Stimulated activated CD8-positive, alpha-beta memory T cell treated with anti-CD3 and anti-CD28 coated beads, Interleukin-7, amount 100 ng/mL, for 24 hours (primary cell): ENCODE measurements around the gene TOX2.

Source experiments
- DNase-seq: peaks from one replicate; pipeline ENCODE4 v3.0.0-alpha.2; 2020; ENCODE audit warnings: low read depth

Gene TOX2

DNA sequence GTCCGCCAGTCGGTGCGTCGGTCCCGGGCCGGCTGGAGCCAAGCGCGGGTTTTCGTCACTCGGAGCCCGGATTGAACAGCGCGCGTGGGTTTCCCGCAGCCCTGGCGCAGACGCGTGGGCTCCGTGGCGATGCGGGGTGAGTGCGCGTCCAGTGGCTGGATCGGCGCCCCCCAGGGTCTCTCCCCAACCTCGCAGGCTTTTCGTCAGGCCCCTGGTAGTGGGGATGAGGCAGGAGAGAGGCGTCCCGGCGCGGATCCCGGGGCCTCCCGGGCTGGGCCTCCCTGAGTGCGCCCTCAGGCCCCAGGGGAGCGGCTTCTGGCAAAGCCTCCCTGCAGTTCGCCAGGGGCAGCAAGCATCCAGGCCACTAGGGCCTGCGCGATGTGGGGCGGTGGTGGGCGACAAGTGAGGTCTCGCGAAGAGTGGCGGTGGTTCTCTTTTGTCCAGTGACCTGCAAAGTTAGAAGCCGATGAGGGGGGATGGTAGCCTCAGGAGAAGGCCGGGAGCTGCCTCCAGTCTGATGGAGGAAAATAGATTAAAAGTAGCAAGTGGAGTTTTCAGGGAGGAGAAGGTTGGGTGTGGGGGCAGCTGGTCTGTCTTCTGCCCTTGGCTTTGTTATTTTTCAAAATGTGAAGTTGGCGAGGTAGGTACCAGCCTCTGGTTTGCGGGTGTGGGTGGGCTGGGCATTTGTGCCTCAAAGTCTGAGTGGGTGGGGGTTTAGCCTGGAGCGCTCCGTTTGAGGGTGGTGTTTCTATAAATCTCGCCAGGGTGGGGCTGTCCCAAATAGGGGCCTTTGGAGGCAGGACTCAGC, 1.6 kb downstream of the TOX2 start:
- no peak for DNase-seq

DNA sequence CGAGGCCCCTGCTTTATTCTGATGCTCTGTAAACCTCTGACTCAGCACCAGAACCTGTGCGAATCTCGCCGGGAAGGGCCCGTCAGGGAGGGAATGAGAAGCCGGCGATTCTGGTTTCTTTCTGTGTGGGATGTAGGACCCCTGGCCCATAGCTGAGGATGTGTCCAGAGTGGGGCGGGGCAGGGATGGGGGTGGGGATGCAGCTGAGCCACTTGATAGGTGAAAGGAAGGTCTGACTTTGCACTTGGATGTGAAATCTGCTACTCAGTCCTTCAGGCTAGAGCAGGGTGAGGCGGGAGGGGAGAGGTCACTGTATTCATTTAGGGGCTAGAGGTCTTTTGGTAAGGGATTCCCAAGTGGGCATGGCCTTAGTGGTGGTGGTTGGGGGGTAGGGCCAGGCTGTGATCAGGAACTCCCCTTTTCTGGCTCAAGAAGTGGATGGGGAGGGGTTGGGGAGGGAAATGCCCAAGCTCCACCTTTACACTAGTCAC, 2.3 kb downstream of the TOX2 start:
- DNase-seq, result no peak

GRCh38 chr20:43917380-43917779, 2.7 kb downstream of the TOX2 start:
- DNase-seq, result no peak

GRCh38 chr20:43919686-43920403, 5.2 kb downstream of the TOX2 start:
- no peak for DNase-seq

GRCh38 chr20:43920797-43921196, 6.1 kb downstream of the TOX2 start:
- DNase-seq, result no peak

GRCh38 chr20:43921227-43921780, 6.7 kb downstream of the TOX2 start:
- DNase-seq, result no peak

- no peak for DNase-seq
Measured at GRCh38 chr20:43922614-43923013, 8.0 kb downstream of the TOX2 start.

DNA sequence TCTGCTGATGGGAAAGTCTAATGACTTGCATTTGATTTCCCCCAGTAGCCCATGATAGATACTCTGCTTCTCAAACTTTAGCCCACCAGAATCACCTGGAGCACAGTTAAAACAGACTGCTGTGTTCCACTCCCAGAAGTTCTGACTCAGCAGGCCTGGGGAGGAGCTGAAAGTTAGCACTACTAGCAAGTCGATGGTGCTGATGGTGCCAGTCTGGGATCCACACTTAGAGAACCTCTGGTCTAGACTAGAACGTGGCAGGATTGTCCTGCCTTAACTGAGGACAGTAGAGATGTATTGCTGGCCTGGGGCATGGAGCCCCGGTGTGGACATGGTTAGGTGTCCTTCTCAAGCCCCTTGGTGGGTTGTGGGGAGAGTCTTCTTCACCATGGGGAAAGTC, 8.7 kb downstream of the TOX2 start:
- no peak for DNase-seq

DNA sequence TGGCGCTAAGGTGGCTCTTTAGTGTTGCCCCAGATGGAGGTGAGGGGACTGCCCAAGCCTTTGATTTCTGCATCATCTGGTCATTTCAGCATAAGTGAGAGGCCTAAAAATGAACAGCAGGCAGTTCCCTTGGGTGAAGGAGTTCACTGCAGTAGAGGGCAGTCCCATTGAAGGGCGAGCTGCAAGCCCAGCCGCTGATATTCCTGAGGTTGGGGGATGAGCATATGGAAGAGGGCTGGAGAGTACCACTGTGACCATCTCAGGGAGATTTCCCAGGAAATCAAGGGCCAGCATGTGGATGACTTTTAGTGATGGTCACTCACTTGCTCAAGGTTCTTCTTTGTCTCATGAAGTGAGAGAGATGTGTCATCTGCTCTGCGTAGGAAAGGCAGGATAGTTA, 9.3 kb downstream of the TOX2 start:
- no peak for DNase-seq

DNA sequence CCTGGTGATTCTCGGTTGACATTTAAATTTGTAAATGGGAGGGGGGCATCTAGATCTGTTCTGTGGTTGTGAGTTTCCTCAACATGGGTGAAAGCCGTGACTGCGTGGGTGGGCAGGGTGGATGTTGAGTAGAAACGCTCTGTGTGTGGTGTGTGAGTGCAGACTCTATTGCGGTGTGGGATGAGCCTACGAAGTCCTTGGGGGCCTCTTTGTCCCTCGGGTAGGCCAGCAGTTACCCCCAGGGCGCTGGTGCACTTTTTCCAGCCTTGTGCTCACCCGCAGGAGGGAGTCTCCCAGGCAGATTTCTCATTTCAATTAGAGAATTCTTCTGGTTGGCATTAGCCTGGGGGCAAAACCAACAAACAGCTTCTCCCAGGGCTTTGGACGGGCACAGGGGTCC, 10.6 kb downstream of the TOX2 start:
- DNase-seq, result no peak

GRCh38 chr20:43925801-43926200, 11.1 kb downstream of the TOX2 start:
- DNase-seq, result no peak

DNA sequence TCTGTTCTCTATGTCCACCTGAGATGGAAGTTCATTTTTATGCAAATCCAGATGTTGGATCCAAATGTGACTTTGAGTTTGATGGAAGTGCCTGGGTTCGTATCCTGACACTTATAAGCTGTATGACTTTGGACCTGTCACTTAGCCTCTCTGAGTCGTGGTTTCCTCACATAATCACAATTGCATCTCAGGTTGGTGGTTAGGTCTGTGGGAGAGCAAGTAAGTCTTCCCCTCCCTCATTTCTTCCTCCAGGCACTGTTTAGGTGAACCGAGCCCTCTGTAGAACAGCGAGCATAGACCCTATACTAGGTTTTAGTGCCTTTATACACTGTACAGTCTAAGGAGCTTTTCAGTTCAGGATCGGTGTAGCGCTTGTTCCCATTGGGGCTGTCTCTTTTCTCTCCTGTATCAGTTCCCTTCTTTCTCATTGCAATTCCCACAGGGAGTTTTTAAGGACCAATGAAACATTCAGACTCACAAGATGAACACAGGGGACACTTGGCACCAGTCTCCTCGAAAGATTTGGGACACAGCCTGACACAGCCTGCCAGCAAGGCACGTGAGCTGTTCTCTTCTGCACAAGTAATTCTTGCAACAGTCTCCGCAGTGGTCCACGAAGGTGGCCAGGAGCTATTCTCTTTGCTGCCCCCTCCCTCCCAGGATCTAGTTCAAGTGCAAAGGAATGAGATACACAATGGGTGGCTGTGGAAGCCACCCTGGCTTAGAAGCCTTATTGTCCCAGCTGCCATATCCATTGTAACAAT, 11.8 kb downstream of the TOX2 start:
- no peak for DNase-seq

DNA sequence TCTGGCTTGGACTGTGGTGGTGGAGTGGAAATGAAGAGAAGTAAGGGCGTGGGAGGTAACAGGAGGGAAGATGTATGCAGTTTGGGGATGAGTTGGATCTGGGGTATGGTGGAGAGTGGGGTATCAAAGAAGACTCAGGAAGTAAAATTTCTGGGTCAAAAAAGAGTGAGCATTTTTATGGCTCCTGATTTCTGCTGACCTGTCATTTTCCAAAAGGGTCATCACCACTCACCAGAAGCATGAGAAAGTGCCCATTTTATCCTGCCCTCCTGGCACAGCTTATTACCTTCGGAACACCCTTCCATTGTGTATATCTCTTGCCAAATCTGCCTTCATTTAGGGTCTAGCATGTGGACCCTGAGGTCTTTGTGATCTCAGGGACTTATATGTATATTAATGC, 17.3 kb downstream of the TOX2 start:
- no peak for DNase-seq

DNA sequence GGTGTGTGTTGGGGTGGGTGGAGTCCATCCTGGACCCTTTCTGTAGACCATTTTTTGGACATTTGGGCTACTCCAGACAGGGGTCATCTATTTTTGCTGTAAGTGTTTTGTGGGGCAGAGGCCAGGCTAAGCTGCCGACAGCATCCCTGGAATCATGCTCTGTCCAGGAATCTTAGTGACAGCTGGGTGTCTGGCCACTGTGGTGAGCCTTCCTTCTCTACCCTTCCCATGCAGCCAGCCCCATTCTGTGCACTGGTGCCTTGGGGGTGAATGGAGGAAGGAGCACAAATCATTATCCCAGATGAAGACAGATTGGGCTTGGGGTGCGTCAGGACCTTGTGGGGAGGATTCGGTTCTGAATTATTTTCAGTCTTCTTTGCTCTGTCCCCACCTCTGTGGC, 20.2 kb downstream of the TOX2 start:
- DNase-seq, result no peak

DNA sequence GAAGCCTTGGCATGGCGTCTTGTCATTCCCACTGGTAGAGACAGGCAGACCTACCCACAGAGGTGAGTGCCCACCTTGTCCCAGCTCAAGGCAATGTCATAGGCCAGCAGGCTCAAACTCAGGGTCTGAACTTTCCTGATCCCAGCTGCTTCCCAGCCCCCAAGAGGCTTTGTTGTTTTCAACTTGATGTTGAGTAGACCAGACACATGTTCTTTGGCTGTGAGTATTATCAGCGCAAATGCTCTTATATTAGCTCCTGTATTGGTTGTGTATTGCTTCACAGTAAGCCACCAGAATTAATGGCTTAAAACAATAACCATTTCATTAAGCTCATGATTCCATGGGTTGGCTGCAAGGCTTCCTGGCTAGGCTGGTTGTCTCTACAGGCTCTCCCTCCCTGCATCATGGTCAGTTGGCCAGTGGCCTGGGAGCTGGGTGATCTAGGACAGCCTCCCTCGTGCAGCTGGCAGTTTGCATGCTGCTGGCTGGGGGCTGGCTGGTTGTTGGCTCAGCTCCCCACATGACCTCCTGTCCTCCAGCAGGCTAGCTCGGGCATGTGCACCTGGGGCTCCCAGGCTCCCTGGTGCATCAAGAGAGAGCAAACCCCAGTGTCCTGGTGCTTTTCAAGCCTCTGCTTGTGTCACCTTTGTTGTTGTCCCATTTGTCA, 21.6 kb downstream of the TOX2 start:
- DNase-seq, result no peak

DNA sequence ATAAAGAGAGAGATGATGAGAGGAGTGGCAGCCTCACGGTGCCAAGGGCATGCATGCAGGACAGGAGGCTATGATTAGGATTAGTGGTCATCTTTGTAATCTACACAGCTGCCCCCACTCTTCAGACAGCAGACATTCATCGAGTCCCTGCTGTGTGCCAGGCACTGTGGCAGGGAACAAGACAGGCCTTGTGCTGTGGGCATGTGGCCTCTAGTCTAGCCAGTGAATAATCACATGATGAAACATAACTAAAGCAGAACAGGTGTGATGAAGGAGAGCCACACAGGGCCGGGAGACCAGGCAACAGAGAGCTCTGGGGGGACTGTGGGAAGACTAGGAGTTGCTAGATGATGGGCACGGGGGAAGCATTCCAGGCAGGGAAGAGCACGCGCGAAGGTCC, 22.2 kb downstream of the TOX2 start:
- DNase-seq, result no peak

GRCh38 chr20:43937591-43937990, 22.9 kb downstream of the TOX2 start:
- DNase-seq, result no peak

- no peak for DNase-seq
Measured at GRCh38 chr20:43938017-43938655, 23.5 kb downstream of the TOX2 start.

DNA sequence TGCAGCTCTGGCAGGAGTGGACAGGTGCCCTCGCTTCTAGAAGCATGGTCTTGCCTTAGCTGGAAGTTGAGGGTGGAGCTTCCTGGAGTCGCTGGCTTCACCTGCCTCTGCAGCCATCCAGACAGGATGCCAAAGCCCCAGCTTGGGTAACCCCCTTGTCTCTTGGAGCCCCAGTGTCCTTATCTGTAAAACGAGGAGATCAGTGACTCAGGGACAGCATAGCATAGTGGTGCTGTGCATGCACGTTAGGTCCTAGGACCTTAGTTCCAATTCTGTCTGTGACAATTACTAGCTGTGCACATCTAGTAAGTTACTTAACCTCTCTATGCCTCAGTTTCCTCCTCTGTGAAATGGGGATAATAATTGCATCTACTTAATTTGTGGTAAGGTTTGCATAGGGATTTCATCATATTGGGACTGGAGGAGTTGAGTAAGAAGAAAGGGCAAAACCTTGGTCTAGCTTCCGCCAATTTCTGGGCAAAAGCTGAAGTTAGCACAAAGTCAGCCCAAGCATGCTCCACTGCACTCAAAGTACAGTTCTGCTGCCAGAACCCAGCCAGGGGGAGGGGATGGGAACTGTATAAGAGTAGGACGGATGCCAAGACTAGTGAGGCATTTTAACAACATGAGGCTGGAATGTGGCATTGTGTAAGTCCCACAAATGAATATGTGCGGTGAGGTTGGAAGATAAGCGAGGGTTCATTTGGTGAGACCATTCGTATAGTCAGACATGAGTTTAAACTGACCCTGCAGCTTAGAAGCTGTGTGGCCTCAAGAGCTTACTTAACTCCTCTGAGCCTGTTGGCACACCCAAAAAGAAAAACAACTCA, 24.5 kb downstream of the TOX2 start:
- no peak for DNase-seq

GRCh38 chr20:43939762-43940121, 25.1 kb downstream of the TOX2 start:
- no peak for DNase-seq
